Esophagus squamous epithelium (tissue), 5 donors: ENCODE results near the gene ERCC2. TPM values are rescaled to one million over a fixed set of nuclear protein-coding genes. Genes with fewer than 3 reads are reported as not detected.
A peak's percentile ranks its signal among the peaks of the same experiment; 100 is the strongest.
"Not testable (repeated sequence)": the region's sequence is repeated elsewhere in the genome, so short reads cannot be mapped to it uniquely, and the experiment has no call there.

Source experiments
- DNase-seq: peaks from one replicate; lab custom pipeline; 2025; lab: John Stamatoyannopoulos, UW
- H3K27ac ChIP-seq, 4 donors: fragments of 200-600 bp; sonication (generic); one replicate each; pipeline ENCODE4 v1.5.1; 2016 to 2019; ENCODE audit warnings: mild to moderate bottlenecking in 1 of 4
- H3K27me3 ChIP-seq, 4 donors: fragments of 200-600 bp; sonication (generic); 1 replicate in 3 of 4; 2 replicates in 1 of 4; pipeline versions ENCODE4 v1.5.1 to v1.6.0; 2017 to 2021; ENCODE audit warnings: antibody characterized with exemption in 1 of 4
- H3K36me3 ChIP-seq, 3 donors: fragments of 200-600 bp; sonication (generic); one replicate each; pipeline ENCODE4 v1.5.1; 2016 to 2019
- H3K4me1 ChIP-seq, 3 donors: fragments of 200-600 bp; sonication (generic); one replicate each; pipeline ENCODE4 v1.5.1; 2017 to 2019
- H3K4me3 ChIP-seq, 4 donors: fragments of 200-600 bp; sonication (generic); 1 replicate in 3 of 4; 2 replicates in 1 of 4; pipeline ENCODE4 v1.5.1; 2016 to 2019; ENCODE audit warnings: mild to moderate bottlenecking in 2 of 4, moderate library complexity in 1 of 4
- H3K9me3 ChIP-seq, 3 donors: fragments of 200-600 bp; sonication (generic); one replicate each; pipeline ENCODE4 v1.5.1; 2016 to 2019
- CTCF ChIP-seq, 6 experiments: fragments of 450-650 bp in 4 of 6; fragments of 200-600 bp in 2 of 6; sonication (generic) in 2 of 6; IDR thresholded peaks; one replicate each; pipeline ENCODE4 v1.5.1; 2016 to 2019; ENCODE audit warnings: antibody characterized with exemption in 6 of 6, mild to moderate bottlenecking in 4 of 6, moderate library complexity in 4 of 6
- POLR2A ChIP-seq, 4 donors: fragments of 450-650 bp; IDR thresholded peaks; one replicate each; pipeline ENCODE4 v1.6.1; 2017; ENCODE audit warnings: antibody characterized with exemption in 4 of 4, mild to moderate bottlenecking in 4 of 4, moderate library complexity in 3 of 4
- WGBS, 2 donors: methylation state at CpG; one replicate each; pipeline ENCODE4 v1.1.5; 2018; 5-methylcytosine and 5-hydroxymethylcytosine counted together
- intact Hi-C: fragments of 100-400 bp; cut with DNase I; formaldehyde crosslinking; loops from one replicate; pipeline ENCODE4 v1.15.0; 2022
- total RNA-seq, 4 donors: library from RNA; depleted of rRNA; stranded (reverse); fragments of >200 nt; gene quantifications; one replicate each; pipeline ENCODE4 v1.1.0, GENCODE V29; 2016
- donor health status: DM: yes; HTN: yes; CAD: no.

Gene ERCC2
- total RNA-seq, 4 donors from 2014 or later, result 6.6 to 8.8 (median 7.2) TPM

- Histone ChIP-seq H3K4me3 (no peak overlapping the region), H3K9me3 (no peaks in the 10 kb centered on the region), H3K36me3 (peaks cover 0 to 44% (median 3%) of the 10 kb centered on the region in 3 donors), H3K4me1 (peaks cover 12 to 50% (median 14%) of the 10 kb centered on the region in 3 donors), H3K27ac (no peak overlapping the region), H3K27me3 (peaks cover 0 to 20% (median 2%) of the 10 kb centered on the region in 4 donors)
- intact Hi-C loops, result no loop called here
- WGBS, 2 donors, result 57% methylated on average over 2 of the region's 8 CpGs; no CpG with 5 or more reads in 1 of the 2 donors
- DNase-seq, result no peak
- TF ChIP-seq POLR2A (IDR thresholded peaks at IDR 0.05) (no peak), CTCF (IDR thresholded peaks at IDR 0.05) (no peak)
These were observed 37.7 kb upstream of the ERCC2 start for GRCh38 chr19:45408121-45408520.

DNA sequence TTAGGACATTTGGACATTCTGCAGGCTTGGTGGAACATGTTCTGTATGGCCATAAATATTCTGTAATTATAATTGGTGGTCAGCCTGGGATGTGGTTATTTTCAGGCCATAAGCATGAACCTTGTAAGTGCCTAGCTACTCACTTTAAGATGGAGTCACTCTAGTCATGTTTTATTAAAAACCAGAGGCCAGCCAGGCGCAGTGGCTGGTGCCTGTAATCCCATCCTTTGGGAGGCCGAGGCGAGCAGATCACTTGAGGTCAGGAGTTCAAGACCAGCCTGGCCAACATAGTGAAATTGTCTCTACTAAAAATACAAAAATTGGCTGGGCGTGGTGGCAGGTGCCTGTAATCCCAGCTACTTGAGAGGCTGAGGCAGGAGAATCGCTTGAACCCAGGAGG, 37.2 kb upstream of the ERCC2 start:
- intact Hi-C loops, H3K9me3 ChIP-seq, DNase-seq, H3K27ac ChIP-seq: not testable (repeated sequence)
- Histone ChIP-seq H3K4me3 (peak overlapping the region in 1 of 4 donors; percentile 66), H3K27me3 (peaks cover 0 to 26% (median 2%) of the 10 kb centered on the region in 4 donors), H3K4me1 (peaks cover 12 to 55% (median 14%) of the 10 kb centered on the region in 3 donors), H3K36me3 (peaks cover 0 to 38% (median 0%) of the 10 kb centered on the region in 3 donors)
- 57 to 72% methylated on average over 4 to 5 of the region's 5 CpGs for WGBS, 2 donors

DNA sequence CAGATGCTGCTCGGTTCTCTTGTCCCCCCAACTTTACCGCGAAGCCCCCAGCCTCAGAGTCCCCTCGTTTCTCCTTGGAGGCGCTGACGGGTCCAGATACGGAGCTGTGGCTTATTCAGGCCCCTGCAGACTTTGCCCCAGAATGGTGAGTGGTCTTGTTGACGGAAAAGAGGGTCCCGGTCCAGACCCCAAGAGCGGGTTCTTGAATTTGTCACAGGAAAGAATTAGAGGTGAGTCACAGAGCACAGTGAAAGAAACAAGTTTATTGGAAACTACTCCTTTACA, 36.7 kb upstream of the ERCC2 start:
- 0 to 3% methylated on average over 6 to 7 of the region's 10 CpGs for WGBS, 2 donors
- no peak for DNase-seq
- Histone ChIP-seq H3K4me3 (peak overlapping the region; percentile 56 to 81 (median 69)), H3K4me1 (peaks cover 12 to 61% (median 14%) of the 10 kb centered on the region in 3 donors), H3K27ac (peak overlapping the region in 3 of 4 donors; percentile 91 to 100 (median 96)), H3K9me3 (no peaks in the 10 kb centered on the region), H3K27me3 (peaks cover 0 to 29% (median 2%) of the 10 kb centered on the region in 4 donors), H3K36me3 (peaks cover 0 to 33% (median 0%) of the 10 kb centered on the region in 3 donors)
- TF ChIP-seq POLR2A (IDR thresholded peaks at IDR 0.05) (no peak), CTCF (IDR thresholded peaks at IDR 0.05) (no peak)
- intact Hi-C loops, result no loop called here

GRCh38 chr19:45406226-45407090, 36.1 kb upstream of the ERCC2 start, which contains the start of gene POLR1G:
Gene POLR1G, plus strand, starts transcription at chr19:45406644. Its CDS starts 53 bp downstream, at chr19:45406697.
- WGBS, 2 donors, result 0 to 1% methylated on average over 35 to 45 of the region's 51 CpGs
- intact Hi-C loops, result no loop called here
- H3K27ac ChIP-seq, result peak within 1 kb of the TSS; percentile 91 to 100 (median 94)
- H3K36me3 ChIP-seq, result peaks cover 0 to 31% (median 0%) of the 10 kb centered on the region in 3 donors
- peak within 1 kb of the TSS; percentile 56 to 81 (median 69) for H3K4me3 ChIP-seq
- peaks cover 0 to 29% (median 2%) of the 10 kb centered on the region in 4 donors for H3K27me3 ChIP-seq
- no peak for DNase-seq
- no peaks in the 10 kb centered on the region for H3K9me3 ChIP-seq
- TF ChIP-seq POLR2A (IDR thresholded peaks at IDR 0.05), result peak in 1 of 4 donors; percentile 24
- TF ChIP-seq CTCF (IDR thresholded peaks at IDR 0.05), result peak in 2 of 6 experiments; percentile 9 to 49
- H3K4me1 ChIP-seq, result peaks cover 12 to 66% (median 14%) of the 10 kb centered on the region in 3 donors

- Histone ChIP-seq H3K27me3 (peaks cover 0 to 29% (median 2%) of the 10 kb centered on the region in 4 donors), H3K9me3 (no peaks in the 10 kb centered on the region), H3K27ac (peak overlapping the region; percentile 91 to 100 (median 94)), H3K4me3 (peak overlapping the region; percentile 56 to 81 (median 69)), H3K36me3 (peaks cover 0 to 29% (median 0%) of the 10 kb centered on the region in 3 donors), H3K4me1 (peaks cover 12 to 75% (median 14%) of the 10 kb centered on the region in 3 donors)
- intact Hi-C loops, result no loop called here
- WGBS, 2 donors, result 0 to 1% methylated on average over 1 to 18 of the region's 48 CpGs
- no peak for DNase-seq
- TF ChIP-seq CTCF (IDR thresholded peaks at IDR 0.05) (no peak), POLR2A (IDR thresholded peaks at IDR 0.05) (no peak)
These were observed 35.3 kb upstream of the ERCC2 start for GRCh38 chr19:45405435-45406225.
